HuH-7.5 (cell line): Measurements from ENCODE around the gene NT5C3B.

Experiments used
- DNase-seq: peaks from one replicate; pipeline ENCODE4 v3.0.0; 2011; ENCODE audit warnings: low spot score

Gene NT5C3B

GRCh38 chr17:41810659-41811548 is 25.1 kb downstream of the NT5C3B start:
- DNase-seq = peak; percentile 41

- no peak for DNase-seq
Measured at GRCh38 chr17:41806685-41807445, 29.2 kb downstream of the NT5C3B start.

- DNase-seq = peak; percentile 1
Measured at GRCh38 chr17:41803049-41804020, 32.7 kb downstream of the NT5C3B start.

- peak; percentile 73 for DNase-seq
Measured at GRCh38 chr17:41801374-41802271, 34.4 kb downstream of the NT5C3B start.

- DNase-seq = peak; percentile 4
Measured at GRCh38 chr17:41800601-41801373, 35.2 kb downstream of the NT5C3B start.

- no peak for DNase-seq
Measured at GRCh38 chr17:41799366-41799765, 36.7 kb downstream of the NT5C3B start.

- DNase-seq = no peak
Measured at GRCh38 chr17:41797377-41797776, 38.7 kb downstream of the NT5C3B start.

GRCh38 chr17:41796121-41796895 is 39.7 kb downstream of the NT5C3B start:
- DNase-seq = peak; percentile 9

- no peak for DNase-seq
Measured at GRCh38 chr17:41794540-41794975, 41.5 kb downstream of the NT5C3B start.

GRCh38 chr17:41793784-41794539 is 42.1 kb downstream of the NT5C3B start:
- DNase-seq = peak; percentile 14

- DNase-seq = peak; percentile 32
Measured at GRCh38 chr17:41792845-41793783, 42.9 kb downstream of the NT5C3B start.

- no peak for DNase-seq
Measured at GRCh38 chr17:41787021-41787418, 49.0 kb downstream of the NT5C3B start.

GRCh38 chr17:41786227-41787020 is 49.6 kb downstream of the NT5C3B start, which contains the start of gene JUP:
JUP (minus strand) TSS chr17:41786711; CDS start chr17:41771854, 14,857 bp downstream.
- peak; percentile 97 for DNase-seq

GRCh38 chr17:41785859-41786226 is 50.2 kb downstream of the NT5C3B start:
- no peak for DNase-seq

- no peak for DNase-seq
Measured at GRCh38 chr17:41785091-41785858, 50.8 kb downstream of the NT5C3B start.
